HepG2 (cell line): Measurements from ENCODE around the gene CBLN3. TPM values are rescaled to one million over a fixed set of nuclear protein-coding genes. Genes with fewer than 3 reads are reported as not detected.

ENCODE experiments used
- AGO1 ChIP-seq: fragments of 200-400 bp; formaldehyde crosslinking; IDR thresholded peaks from 2 replicates; pipeline ENCODE4 v1.6.1; 2017; ENCODE audit warnings: mild to moderate bottlenecking, low read depth, low read length, moderate library complexity; ENCODE audit not compliant: poor library complexity, severe bottlenecking
- ATF3 ChIP-seq: sonication (generic); formaldehyde crosslinking; IDR thresholded peaks from 2 replicates; pipeline ENCODE4 v1.4.0; 2020; ENCODE audit warnings: missing genetic modification reagents
- CC2D1A ChIP-seq: sonication (generic); formaldehyde crosslinking; IDR thresholded peaks from 2 replicates; pipeline ENCODE4 v1.8.1; 2023; ENCODE audit warnings: mild to moderate bottlenecking, missing genetic modification reagents
- FOXA1 ChIP-seq, 2 experiments: fragments of 450-650 bp in 1 of 2; sonication (generic) in 1 of 2; formaldehyde crosslinking in 1 of 2; IDR thresholded peaks; 2 replicates each; pipeline versions ENCODE4 v1.4.0 to v1.6.1; 2016 to 2020; ENCODE audit warnings: missing genetic modification reagents in 1 of 2
- FOXM1 ChIP-seq: sonication (generic); formaldehyde crosslinking; IDR thresholded peaks from 2 replicates; pipeline ENCODE4 v1.5.0; 2020; ENCODE audit warnings: missing genetic modification reagents
- KLF9 ChIP-seq: IDR thresholded peaks from 2 replicates; pipeline ENCODE4 v1.6.1; 2016; ENCODE audit warnings: low read depth
- RFX5 ChIP-seq: IDR thresholded peaks from 2 replicates; pipeline ENCODE4 v1.6.1; 2011; ENCODE audit warnings: low read depth, low read length, improper control_type of control experiment
- SPEN ChIP-seq: sonication (generic); formaldehyde crosslinking; IDR thresholded peaks from 2 replicates; pipeline ENCODE4 v1.5.1; 2020; ENCODE audit warnings: low read depth, mild to moderate bottlenecking, missing genetic modification reagents
- SRY ChIP-seq: sonication (generic); formaldehyde crosslinking; IDR thresholded peaks from 2 replicates; pipeline ENCODE4 v1.8.0; 2022; ENCODE audit warnings: mild to moderate bottlenecking, missing genetic modification reagents
- THAP8 ChIP-seq: sonication (generic); formaldehyde crosslinking; IDR thresholded peaks from 2 replicates; pipeline ENCODE4 v1.5.1; 2020; ENCODE audit warnings: missing genetic modification reagents, mild to moderate bottlenecking, borderline replicate concordance
- U2AF2 ChIP-seq: fragments of 200-400 bp; formaldehyde crosslinking; IDR thresholded peaks from 2 replicates; pipeline ENCODE4 v1.6.1; 2017; ENCODE audit warnings: low read depth, mild to moderate bottlenecking, low read length
- ZBTB4 ChIP-seq: sonication (generic); formaldehyde crosslinking; IDR thresholded peaks from 2 replicates; pipeline ENCODE4 v1.4.0; 2020; ENCODE audit warnings: missing genetic modification reagents, mild to moderate bottlenecking, borderline replicate concordance
- ZNF660 ChIP-seq: sonication (generic); formaldehyde crosslinking; IDR thresholded peaks from 2 replicates; pipeline ENCODE4 v1.5.1; 2020; ENCODE audit warnings: mild to moderate bottlenecking, low read depth, missing genetic modification reagents, borderline replicate concordance
- ZSCAN5A ChIP-seq: sonication (generic); formaldehyde crosslinking; IDR thresholded peaks from 2 replicates; pipeline ENCODE4 v1.8.0; 2022; ENCODE audit warnings: mild to moderate bottlenecking, missing genetic modification reagents, borderline replicate concordance
- polyA plus RNA-seq, 8 experiments: library from polyadenylated mRNA; depleted of rRNA in 3 of 8; stranded (reverse) in 7 of 8; unstranded in 1 of 8; fragments of >200 nt; fragmentation: Illumina TruSeq in 4 of 8; extraction: Trizol in 4 of 8; gene quantifications; 2 replicates each; pipeline versions ENCODE4 v1.2.1 to v1.2.3, GENCODE V29; 2011 to 2016; ENCODE audit warnings: low read depth in 4 of 8, missing spikeins in 1 of 8, mixed read lengths in 1 of 8; ENCODE audit not compliant: insufficient read depth in 1 of 8
- total RNA-seq, 5 experiments: library from RNA; depleted of rRNA; stranded (reverse); fragments of >200 nt; fragmentation: Illumina TruSeq; extraction: Trizol; gene quantifications; 2 replicates each; pipeline ENCODE4 v1.2.3, GENCODE V29; 2016; ENCODE audit warnings: low read depth in 1 of 5
- TF ChIP-seq, protein P1 (sequence below), 2 experiments: sonication (generic) in 1 of 2; formaldehyde crosslinking in 1 of 2; IDR thresholded peaks; 2 replicates each; pipeline versions ENCODE4 v1.4.0 to v1.6.1; 2016 to 2020; ENCODE audit warnings: borderline replicate concordance in 1 of 2, low read depth in 1 of 2, mild to moderate bottlenecking in 1 of 2, missing genetic modification reagents in 1 of 2
- TF ChIP-seq, protein P2 (sequence below): sonication (generic); formaldehyde crosslinking; IDR thresholded peaks from 2 replicates; pipeline ENCODE4 v1.5.0; 2020; ENCODE audit warnings: missing genetic modification reagents

CBLN3 gene
- total and polyA plus RNA-seq, 2 of the 13 experiments (the other 11 are each of a cell fraction or from before 2014, with no cell fraction given): 0.66 to 0.98 TPM

- TF ChIP-seq, protein P1, sequence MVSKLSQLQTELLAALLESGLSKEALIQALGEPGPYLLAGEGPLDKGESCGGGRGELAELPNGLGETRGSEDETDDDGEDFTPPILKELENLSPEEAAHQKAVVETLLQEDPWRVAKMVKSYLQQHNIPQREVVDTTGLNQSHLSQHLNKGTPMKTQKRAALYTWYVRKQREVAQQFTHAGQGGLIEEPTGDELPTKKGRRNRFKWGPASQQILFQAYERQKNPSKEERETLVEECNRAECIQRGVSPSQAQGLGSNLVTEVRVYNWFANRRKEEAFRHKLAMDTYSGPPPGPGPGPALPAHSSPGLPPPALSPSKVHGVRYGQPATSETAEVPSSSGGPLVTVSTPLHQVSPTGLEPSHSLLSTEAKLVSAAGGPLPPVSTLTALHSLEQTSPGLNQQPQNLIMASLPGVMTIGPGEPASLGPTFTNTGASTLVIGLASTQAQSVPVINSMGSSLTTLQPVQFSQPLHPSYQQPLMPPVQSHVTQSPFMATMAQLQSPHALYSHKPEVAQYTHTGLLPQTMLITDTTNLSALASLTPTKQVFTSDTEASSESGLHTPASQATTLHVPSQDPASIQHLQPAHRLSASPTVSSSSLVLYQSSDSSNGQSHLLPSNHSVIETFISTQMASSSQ (IDR thresholded peaks at IDR 0.05; ENCODE audit: low read depth): 0 out of 2 replicates have a peak, but pooled peaks have one; percentile 56
- TF ChIP-seq, protein P1 (CRISPR knock-in tag; IDR thresholded peaks at IDR 0.05; ENCODE audit: borderline replicate concordance): no peak; the same call in 1 of the 2 replicates
- TF ChIP-seq ZNF660 (CRISPR knock-in tag): 0 out of 2 replicates have a peak, but pooled peaks have one; percentile 84
- TF ChIP-seq SPEN (CRISPR knock-in tag): peak; percentile 90
- peak; percentile 15; the same call in 1 of the 2 replicates for TF ChIP-seq FOXA1 (IDR thresholded peaks at IDR 0.05)
- TF ChIP-seq FOXA1 (CRISPR knock-in tag; IDR thresholded peaks at IDR 0.05): peak; percentile 92
- TF ChIP-seq ZBTB4: peak; percentile 94
- peak; percentile 85 for TF ChIP-seq ZSCAN5A
- TF ChIP-seq KLF9 (CRISPR knock-in tag): no peak; the same call in 1 of the 2 replicates
- peak; percentile 97 for TF ChIP-seq CC2D1A (CRISPR knock-in tag)
- peak; percentile 53 for TF ChIP-seq ATF3
- peak; percentile 52; the same call in 1 of the 2 replicates for TF ChIP-seq THAP8
- peak; percentile 98; the same call in 1 of the 2 replicates for TF ChIP-seq SRY (CRISPR knock-in tag)
- TF ChIP-seq FOXM1 (CRISPR knock-in tag): no peak
- peak; percentile 8; the same call in 1 of the 2 replicates for TF ChIP-seq RFX5
- peak; percentile 95 for TF ChIP-seq AGO1
- TF ChIP-seq U2AF2: peak; percentile 78
- TF ChIP-seq, protein P2, sequence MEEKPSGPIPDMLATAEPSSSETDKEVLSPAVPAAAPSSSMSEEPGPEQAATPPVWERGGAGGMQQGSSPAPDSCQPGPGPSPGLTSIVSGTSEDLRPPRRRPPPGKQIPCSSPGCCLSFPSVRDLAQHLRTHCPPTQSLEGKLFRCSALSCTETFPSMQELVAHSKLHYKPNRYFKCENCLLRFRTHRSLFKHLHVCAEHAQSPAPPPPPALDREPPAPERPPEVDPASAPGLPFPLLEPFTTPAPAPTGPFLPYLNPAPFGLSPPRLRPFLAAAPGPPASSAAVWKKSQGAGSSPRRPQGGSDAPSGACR (CRISPR knock-in tag): peak; percentile 65
These were observed 13.0 kb upstream of the CBLN3 start, which contains the start of gene SDR39U1 (continued) for GRCh38 chr14:24442240-24443052.
